ENCODE measurements around the gene C2CD2. TPM values are rescaled to one million over a fixed set of nuclear protein-coding genes. Genes with fewer than 3 reads are reported as not detected.
A peak's percentile ranks its signal among the peaks of the same experiment; 100 is the strongest.

The C2CD2 gene
- total and polyA plus RNA-seq, 5 donors from 2014 or later, result 1.7 to 15.3 (median 2.1) TPM

DNA sequence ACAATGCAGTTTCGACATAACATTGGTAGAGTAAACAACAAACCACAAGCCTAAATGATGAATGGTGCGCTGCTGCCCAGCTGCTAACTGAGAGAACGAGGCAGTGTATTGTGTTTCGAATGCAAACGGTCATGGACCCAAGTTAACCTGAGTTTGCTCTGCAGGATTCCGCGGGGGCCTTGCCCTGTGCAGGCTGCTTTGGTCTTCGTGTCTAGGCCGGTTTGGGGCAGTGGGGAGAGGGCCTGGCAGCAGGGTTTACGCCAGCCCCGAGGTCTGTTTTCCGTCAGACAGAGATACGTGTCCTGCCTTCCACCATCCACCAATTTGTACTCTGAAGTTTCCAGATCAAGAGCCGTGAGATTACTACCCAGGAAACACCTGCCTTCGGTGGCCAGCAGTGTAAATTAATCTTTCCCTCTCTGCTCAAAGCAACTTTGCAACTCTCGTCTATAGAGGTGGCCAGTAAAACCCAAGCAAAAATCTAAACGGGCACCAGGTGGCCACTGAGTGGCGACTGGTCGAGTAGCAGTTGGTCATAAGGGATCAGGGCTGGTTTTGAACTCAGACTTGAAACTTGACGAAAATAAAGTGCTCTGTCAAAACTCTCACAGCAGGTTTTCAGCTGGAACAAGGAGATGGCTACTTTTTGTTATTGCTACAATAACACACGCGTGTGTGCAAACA is 68.3 kb downstream of the C2CD2 start:
- H3K36me3 ChIP-seq (ENCODE audit: control insufficient read depth, insufficient read depth, low read length), result peaks cover 4% of the 10 kb centered on the region
- Mint-ChIP-seq H3K27ac (no peak overlapping the region), H3K36me3 (peaks cover 10% of the 10 kb centered on the region), H3K4me1 (peaks cover 0 to 5% (median 0%) of the 10 kb centered on the region in 4 donors), H3K27me3 (no peaks in the 10 kb centered on the region), H3K9me3 (no peaks in the 10 kb centered on the region), H3K4me3 (no peak overlapping the region)
- no peaks in the 10 kb centered on the region for H3K9me3 ChIP-seq (ENCODE audit: control insufficient read depth in 2 of 2, low read length in 2 of 2)
- no peaks in the 10 kb centered on the region for H3K4me1 ChIP-seq (ENCODE audit: control insufficient read depth, insufficient read depth, low read length, poor library complexity, severe bottlenecking)
- H3K27ac ChIP-seq (ENCODE audit: insufficient read depth, low read length, poor library complexity, severe bottlenecking), result no peak overlapping the region
- no peak overlapping the region for H3K4me3 ChIP-seq (ENCODE audit: low read depth, low read length)
- no peak for DNase-seq
- H3K27me3 ChIP-seq (ENCODE audit: control insufficient read depth, insufficient read depth, low read length), result no peaks in the 10 kb centered on the region
- ATAC-seq (ENCODE audit: low read depth in 2 of 2), result no peak

GRCh38 chr21:41884501-41885030 is 69.3 kb downstream of the C2CD2 start:
- Histone ChIP-seq H3K4me1 (ENCODE audit: control insufficient read depth, insufficient read depth, low read length, poor library complexity, severe bottlenecking) (peaks cover 4% of the 10 kb centered on the region), H3K36me3 (ENCODE audit: control insufficient read depth, insufficient read depth, low read length) (peaks cover 4% of the 10 kb centered on the region), H3K4me3 (ENCODE audit: low read depth, low read length) (no peak overlapping the region), H3K9me3 (ENCODE audit: control insufficient read depth in 2 of 2, low read length in 2 of 2) (no peaks in the 10 kb centered on the region), H3K27ac (ENCODE audit: insufficient read depth, low read length, poor library complexity, severe bottlenecking) (no peak overlapping the region), H3K27me3 (ENCODE audit: control insufficient read depth, insufficient read depth, low read length) (no peaks in the 10 kb centered on the region)
- ATAC-seq (ENCODE audit: low read depth in 2 of 2), result no peak
- no peaks in the 10 kb centered on the region for H3K27me3 Mint-ChIP-seq
- peak overlapping the region in 1 of 4 donors; percentile 19 for H3K4me3 Mint-ChIP-seq
- peaks cover 10% of the 10 kb centered on the region for H3K36me3 Mint-ChIP-seq
- no peak overlapping the region for H3K27ac Mint-ChIP-seq
- peaks cover 4 to 9% (median 5%) of the 10 kb centered on the region in 4 donors for H3K4me1 Mint-ChIP-seq
- H3K9me3 Mint-ChIP-seq, result peaks cover 0 to 3% (median 0%) of the 10 kb centered on the region in 7 donors
- no peak for DNase-seq

DNA sequence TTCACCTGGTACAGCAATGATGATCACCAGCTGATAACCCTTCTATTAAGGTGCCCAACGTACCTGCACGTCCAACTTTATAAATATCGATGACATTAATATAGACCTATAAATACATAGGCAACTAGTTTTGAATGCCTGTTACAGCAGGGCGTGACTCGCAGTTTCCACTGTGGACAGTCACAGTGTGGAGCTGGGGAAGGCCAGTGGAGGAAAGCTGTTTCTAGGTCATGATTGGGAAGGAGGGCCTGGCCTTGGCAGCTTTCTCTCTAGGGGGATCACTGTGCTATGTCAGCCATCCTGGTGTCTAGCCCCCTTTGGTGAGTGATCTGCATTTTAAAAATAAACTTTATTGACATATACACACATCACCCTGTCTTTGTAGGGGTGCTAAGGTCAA is 70.2 kb downstream of the C2CD2 start:
- H3K27me3 Mint-ChIP-seq, result no peaks in the 10 kb centered on the region
- no peak for ATAC-seq (ENCODE audit: low read depth in 2 of 2)
- H3K27ac ChIP-seq (ENCODE audit: insufficient read depth, low read length, poor library complexity, severe bottlenecking), result no peak overlapping the region

DNA sequence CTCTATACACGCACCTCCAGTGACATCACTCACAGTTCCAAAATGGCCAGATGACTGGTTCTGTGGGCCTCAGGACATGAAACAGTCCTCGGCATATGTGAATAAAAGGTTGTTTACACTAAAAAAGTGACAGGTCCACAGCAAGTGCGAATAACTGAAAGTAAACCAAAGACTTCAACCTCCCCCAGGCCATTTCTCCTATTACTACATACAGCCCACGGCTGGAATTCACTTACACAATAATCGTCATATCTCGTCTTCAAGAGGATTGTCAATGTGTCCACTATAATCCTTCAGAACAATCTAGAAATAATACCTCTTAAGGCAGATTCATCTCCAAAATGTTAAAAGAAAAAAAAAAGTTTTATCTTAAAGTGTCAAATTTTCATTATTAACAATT is 72.8 kb downstream of the C2CD2 start:
- peaks cover 10 to 26% (median 19%) of the 10 kb centered on the region in 4 donors for H3K4me1 Mint-ChIP-seq
- Histone ChIP-seq H3K36me3 (ENCODE audit: control insufficient read depth, insufficient read depth, low read length) (no peaks in the 10 kb centered on the region), H3K4me3 (ENCODE audit: low read depth, low read length) (no peak overlapping the region), H3K4me1 (ENCODE audit: control insufficient read depth, insufficient read depth, low read length, poor library complexity, severe bottlenecking) (peaks cover 24% of the 10 kb centered on the region), H3K27ac (ENCODE audit: insufficient read depth, low read length, poor library complexity, severe bottlenecking) (no peak overlapping the region), H3K27me3 (ENCODE audit: control insufficient read depth, insufficient read depth, low read length) (no peaks in the 10 kb centered on the region), H3K9me3 (ENCODE audit: control insufficient read depth in 2 of 2, low read length in 2 of 2) (no peaks in the 10 kb centered on the region)
- peaks cover 0 to 3% (median 0%) of the 10 kb centered on the region in 7 donors for H3K9me3 Mint-ChIP-seq
- H3K36me3 Mint-ChIP-seq, result no peaks in the 10 kb centered on the region
- no peaks in the 10 kb centered on the region for H3K27me3 Mint-ChIP-seq
- peak overlapping the region in 2 of 3 donors; percentile 1 to 79 for H3K27ac Mint-ChIP-seq
- H3K4me3 Mint-ChIP-seq, result peak overlapping the region; percentile 68 to 95 (median 77)
- ATAC-seq (ENCODE audit: low read depth in 2 of 2) (no peak), DNase-seq (no peak)

More for the DNA sequence above, 70.2 kb downstream of the C2CD2 start:
- no peaks in the 10 kb centered on the region for H3K27me3 ChIP-seq (ENCODE audit: control insufficient read depth, insufficient read depth, low read length)
- H3K4me3 ChIP-seq (ENCODE audit: low read depth, low read length), result no peak overlapping the region
- Mint-ChIP-seq H3K36me3 (peaks cover 2% of the 10 kb centered on the region), H3K4me3 (no peak overlapping the region), H3K4me1 (peaks cover 4 to 9% (median 5%) of the 10 kb centered on the region in 4 donors), H3K27ac (peak overlapping the region in 1 of 3 donors; percentile 73), H3K9me3 (peaks cover 0 to 3% (median 0%) of the 10 kb centered on the region in 7 donors)
- no peaks in the 10 kb centered on the region for H3K36me3 ChIP-seq (ENCODE audit: control insufficient read depth, insufficient read depth, low read length)
- H3K9me3 ChIP-seq (ENCODE audit: control insufficient read depth in 2 of 2, low read length in 2 of 2), result no peaks in the 10 kb centered on the region
- H3K4me1 ChIP-seq (ENCODE audit: control insufficient read depth, insufficient read depth, low read length, poor library complexity, severe bottlenecking), result peaks cover 6% of the 10 kb centered on the region
- no peak for DNase-seq

GRCh38 chr21:41880153-41880552 is 73.7 kb downstream of the C2CD2 start:
- Histone ChIP-seq H3K4me3 (ENCODE audit: low read depth, low read length) (peak overlapping the region; percentile 67), H3K27ac (ENCODE audit: insufficient read depth, low read length, poor library complexity, severe bottlenecking) (no peak overlapping the region), H3K27me3 (ENCODE audit: control insufficient read depth, insufficient read depth, low read length) (no peaks in the 10 kb centered on the region), H3K4me1 (ENCODE audit: control insufficient read depth, insufficient read depth, low read length, poor library complexity, severe bottlenecking) (peaks cover 24% of the 10 kb centered on the region), H3K36me3 (ENCODE audit: control insufficient read depth, insufficient read depth, low read length) (no peaks in the 10 kb centered on the region), H3K9me3 (ENCODE audit: control insufficient read depth in 2 of 2, low read length in 2 of 2) (no peaks in the 10 kb centered on the region)
- DNase-seq, result no peak
- Mint-ChIP-seq H3K36me3 (no peaks in the 10 kb centered on the region), H3K4me3 (peak overlapping the region; percentile 91 to 95 (median 92)), H3K27ac (peak overlapping the region in 1 of 3 donors; percentile 92), H3K27me3 (no peaks in the 10 kb centered on the region), H3K4me1 (peaks cover 10 to 35% (median 26%) of the 10 kb centered on the region in 4 donors), H3K9me3 (peaks cover 0 to 3% (median 0%) of the 10 kb centered on the region in 7 donors)
- ATAC-seq (ENCODE audit: low read depth in 2 of 2), result no peak

- no peaks in the 10 kb centered on the region for H3K27me3 Mint-ChIP-seq
- Histone ChIP-seq H3K27ac (ENCODE audit: insufficient read depth, low read length, poor library complexity, severe bottlenecking) (peak within 1 kb of the TSS; percentile 65), H3K9me3 (ENCODE audit: control insufficient read depth in 2 of 2, low read length in 2 of 2) (no peaks in the 10 kb centered on the region), H3K36me3 (ENCODE audit: control insufficient read depth, insufficient read depth, low read length) (no peaks in the 10 kb centered on the region), H3K27me3 (ENCODE audit: control insufficient read depth, insufficient read depth, low read length) (no peaks in the 10 kb centered on the region), H3K4me1 (ENCODE audit: control insufficient read depth, insufficient read depth, low read length, poor library complexity, severe bottlenecking) (peaks cover 24% of the 10 kb centered on the region), H3K4me3 (ENCODE audit: low read depth, low read length) (peak within 1 kb of the TSS; percentile 86)
- ATAC-seq (ENCODE audit: low read depth in 2 of 2), result peak; percentile 73 to 74
- H3K4me3 Mint-ChIP-seq, result peak within 1 kb of the TSS; percentile 91 to 96 (median 94)
- peaks cover 0 to 3% (median 0%) of the 10 kb centered on the region in 7 donors for H3K9me3 Mint-ChIP-seq
- H3K4me1 Mint-ChIP-seq, result peaks cover 10 to 36% (median 27%) of the 10 kb centered on the region in 4 donors
- H3K36me3 Mint-ChIP-seq, result no peaks in the 10 kb centered on the region
- peak within 1 kb of the TSS; percentile 92 to 98 (median 98) for H3K27ac Mint-ChIP-seq
- DNase-seq, result peak; percentile 71 to 90 (median 75)
Observed at GRCh38 chr21:41879190-41879998, 74.4 kb downstream of the C2CD2 start, which contains the start of gene PRDM15. TSS of gene PRDM15 (minus strand) at chr21:41879344. CDS start at chr21:41860363, 18,981 bp downstream.

DNA sequence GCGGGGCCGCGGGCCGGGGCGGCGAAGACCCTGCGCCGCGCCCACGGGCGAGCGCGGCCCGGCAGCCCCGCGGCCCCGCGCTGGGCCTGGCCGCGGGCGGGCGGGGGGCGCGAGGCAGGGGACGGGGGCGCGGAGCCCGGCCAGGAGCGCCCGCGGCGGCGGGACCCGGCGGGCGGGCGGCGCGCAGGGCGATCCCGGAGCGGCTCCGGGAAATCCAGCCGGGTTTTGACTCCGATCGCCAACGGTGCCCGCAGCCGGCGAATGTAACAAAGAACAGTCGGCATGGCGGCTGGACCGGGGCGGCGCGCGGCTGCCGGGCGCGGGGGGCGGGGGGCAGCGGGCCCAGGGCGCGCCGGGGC is 75.0 kb downstream of the C2CD2 start:
- H3K27me3 Mint-ChIP-seq, result no peaks in the 10 kb centered on the region
- peak overlapping the region in 3 of 4 donors; percentile 41 to 91 (median 79) for H3K4me3 Mint-ChIP-seq
- no peaks in the 10 kb centered on the region for H3K9me3 ChIP-seq (ENCODE audit: control insufficient read depth in 2 of 2, low read length in 2 of 2)
- peaks cover 0 to 3% (median 0%) of the 10 kb centered on the region in 7 donors for H3K9me3 Mint-ChIP-seq
- no peaks in the 10 kb centered on the region for H3K36me3 ChIP-seq (ENCODE audit: control insufficient read depth, insufficient read depth, low read length)
- H3K27me3 ChIP-seq (ENCODE audit: control insufficient read depth, insufficient read depth, low read length), result no peaks in the 10 kb centered on the region
- DNase-seq (peak; percentile 69 to 87 (median 78)), ATAC-seq (ENCODE audit: low read depth in 2 of 2) (peak; percentile 74 to 79)
- H3K4me1 ChIP-seq (ENCODE audit: control insufficient read depth, insufficient read depth, low read length, poor library complexity, severe bottlenecking), result peaks cover 24% of the 10 kb centered on the region
- H3K4me3 ChIP-seq (ENCODE audit: low read depth, low read length), result no peak overlapping the region
- peaks cover 3% of the 10 kb centered on the region for H3K36me3 Mint-ChIP-seq
- no peak overlapping the region for H3K27ac Mint-ChIP-seq
- H3K4me1 Mint-ChIP-seq, result peaks cover 10 to 39% (median 28%) of the 10 kb centered on the region in 4 donors
- H3K27ac ChIP-seq (ENCODE audit: insufficient read depth, low read length, poor library complexity, severe bottlenecking), result peak overlapping the region; percentile 33
